ENCODE results near the gene CXCR3.

Gene CXCR3

GRCh38 chrX:71581210-71581609 lies 37.1 kb downstream of the CXCR3 start:
- ATAC-seq: no peak
- TF ChIP-seq ARNTL (CRISPR knock-in tag; IDR thresholded peaks at IDR 0.05; ENCODE audit: borderline replicate concordance, low read depth) (no peak), SNAI2 (CRISPR knock-in tag; IDR thresholded peaks at IDR 0.05) (no peak), ESRRG (CRISPR knock-in tag; IDR thresholded peaks at IDR 0.05) (no peak), ZNF8 (CRISPR knock-in tag; IDR thresholded peaks at IDR 0.05) (no peak), ZFP30 (CRISPR knock-in tag; IDR thresholded peaks at IDR 0.05) (no peak), PATZ1 (CRISPR knock-in tag; IDR thresholded peaks at IDR 0.05; ENCODE audit: borderline replicate concordance) (no peak), TSHZ2 (CRISPR knock-in tag; IDR thresholded peaks at IDR 0.05) (no peak), TCF4 (CRISPR knock-in tag; IDR thresholded peaks at IDR 0.05; ENCODE audit: borderline replicate concordance) (no peak)

GRCh38 chrX:71579990-71580380 lies 38.3 kb downstream of the CXCR3 start:
- TF ChIP-seq ISL1 (CRISPR knock-in tag; IDR thresholded peaks at IDR 0.05): no peak
- TF ChIP-seq ZNF565 (CRISPR knock-in tag; conservative IDR thresholded peaks at IDR 0.05; ENCODE audit: low read depth): no peak
- TF ChIP-seq SNAI2 (CRISPR knock-in tag; IDR thresholded peaks at IDR 0.05): no peak
- TF ChIP-seq ZNF8 (CRISPR knock-in tag; IDR thresholded peaks at IDR 0.05): no peak
- no peak for TF ChIP-seq RARB (CRISPR knock-in tag; IDR thresholded peaks at IDR 0.05)
- TF ChIP-seq PPARA (CRISPR knock-in tag; IDR thresholded peaks at IDR 0.05; ENCODE audit: borderline replicate concordance): no peak
- no peak for TF ChIP-seq BACH2 (CRISPR knock-in tag; IDR thresholded peaks at IDR 0.05; ENCODE audit: borderline replicate concordance)
- no peak for TF ChIP-seq ARNTL (CRISPR knock-in tag; IDR thresholded peaks at IDR 0.05; ENCODE audit: borderline replicate concordance, low read depth)
- no peak for TF ChIP-seq GLIS3 (CRISPR knock-in tag; IDR thresholded peaks at IDR 0.05)
- TF ChIP-seq CREB5 (CRISPR knock-in tag; IDR thresholded peaks at IDR 0.05; ENCODE audit: low read depth): no peak
- no peak for TF ChIP-seq ZC3H10 (CRISPR knock-in tag; IDR thresholded peaks at IDR 0.05)
- TF ChIP-seq TSHZ2 (CRISPR knock-in tag; IDR thresholded peaks at IDR 0.05): no peak
- no peak for TF ChIP-seq PATZ1 (CRISPR knock-in tag; IDR thresholded peaks at IDR 0.05; ENCODE audit: borderline replicate concordance)
- no peak for TF ChIP-seq CSDC2 (CRISPR knock-in tag; IDR thresholded peaks at IDR 0.05)

GRCh38 chrX:71579136-71579989 lies 38.9 kb downstream of the CXCR3 start:
- TF ChIP-seq POU6F1 (CRISPR knock-in tag; IDR thresholded peaks at IDR 0.05; ENCODE audit: borderline replicate concordance, low read depth): no peak
- no peak for TF ChIP-seq CSRNP3 (CRISPR knock-in tag; IDR thresholded peaks at IDR 0.05)
- no peak for TF ChIP-seq ZNF565 (CRISPR knock-in tag; conservative IDR thresholded peaks at IDR 0.05; ENCODE audit: low read depth)
- no peak for TF ChIP-seq ISL1 (CRISPR knock-in tag; IDR thresholded peaks at IDR 0.05)
- TF ChIP-seq CSDC2 (CRISPR knock-in tag; IDR thresholded peaks at IDR 0.05): no peak
- no peak for TF ChIP-seq ZNF70 (CRISPR knock-in tag; IDR thresholded peaks at IDR 0.05)
- no peak for TF ChIP-seq ZNF8 (CRISPR knock-in tag; IDR thresholded peaks at IDR 0.05)
- TF ChIP-seq ZFP30 (CRISPR knock-in tag; IDR thresholded peaks at IDR 0.05): no peak
- no peak for TF ChIP-seq SNAI2 (CRISPR knock-in tag; IDR thresholded peaks at IDR 0.05)
- no peak for TF ChIP-seq BACH2 (CRISPR knock-in tag; IDR thresholded peaks at IDR 0.05; ENCODE audit: borderline replicate concordance)
- TF ChIP-seq PPARA (CRISPR knock-in tag; IDR thresholded peaks at IDR 0.05; ENCODE audit: borderline replicate concordance): no peak
- TF ChIP-seq ARNTL (CRISPR knock-in tag; IDR thresholded peaks at IDR 0.05; ENCODE audit: borderline replicate concordance, low read depth): no peak
- TF ChIP-seq RARB (CRISPR knock-in tag; IDR thresholded peaks at IDR 0.05): no peak
- TF ChIP-seq GLIS3 (CRISPR knock-in tag; IDR thresholded peaks at IDR 0.05): no peak
- TF ChIP-seq ZC3H10 (CRISPR knock-in tag; IDR thresholded peaks at IDR 0.05): no peak
- no peak; the same call in 2 of the 3 replicates for ATAC-seq

More at GRCh38 chrX:71579990-71580380, 38.3 kb downstream of the CXCR3 start:
- ATAC-seq: no peak

All from SK-N-SH treated with all-trans-retinoic acid at 6 μM for 48 hours (cell line).